ENCODE data around the gene UQCRFS1.

DNA sequence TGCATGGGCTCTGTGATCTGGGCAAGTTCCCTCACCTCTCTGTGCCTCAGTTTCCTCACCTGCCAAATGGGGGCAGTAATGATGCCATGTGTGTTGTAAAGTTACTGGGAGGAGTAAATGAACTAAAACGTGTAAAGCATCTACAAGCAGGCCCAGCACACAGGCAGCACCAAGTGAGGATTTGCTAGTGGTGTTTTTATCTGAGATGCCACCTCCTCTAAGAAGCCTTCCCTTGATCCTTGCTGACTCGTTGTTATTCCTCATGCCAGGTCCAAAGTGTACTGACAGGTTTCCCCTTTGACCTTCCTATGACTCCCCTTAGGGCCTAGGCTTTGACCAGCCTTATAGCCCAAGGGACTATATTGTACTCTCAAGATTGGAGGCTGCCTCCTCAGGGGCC, 1.5 kb upstream of the UQCRFS1 start:
- TF ChIP-seq CTCF (IDR thresholded peaks at IDR 0.05 in 4 of 5, conservative IDR thresholded peaks at IDR 0.05 in 1 of 5) (no peak), POLR2A (IDR thresholded peaks at IDR 0.05) (no peak)
